Cardiac muscle cell (in vitro differentiated cells and primary cell): ENCODE measurements around the gene ANKRD12. TPM values are rescaled to one million over a fixed set of nuclear protein-coding genes. Genes with fewer than 3 reads are reported as not detected.

Experiments
- DNase-seq, 2 donors: peaks; one replicate each; pipeline versions ENCODE4 v3.0.0 to v3.0.0-alpha.2; 2010 to 2017; ENCODE audit warnings: low read depth in 1 of 2, low spot score in 1 of 2
- H3K27ac ChIP-seq: fragments of 200-600 bp; sonication (generic); 2 replicates; pipeline ENCODE4 v1.5.1; 2016
- H3K27me3 ChIP-seq: fragments of 200-600 bp; sonication (generic); 2 replicates; pipeline ENCODE4 v1.6.0; 2016; ENCODE audit warnings: control low read depth
- H3K36me3 ChIP-seq: fragments of 200-600 bp; sonication (generic); 2 replicates; pipeline ENCODE4 v1.5.1; 2016; ENCODE audit warnings: control low read depth
- H3K4me1 ChIP-seq: fragments of 200-600 bp; sonication (generic); 2 replicates; pipeline ENCODE4 v1.8.1; 2017; ENCODE audit warnings: low read depth, mild to moderate bottlenecking, mixed run types
- H3K4me3 ChIP-seq: fragments of 200-600 bp; sonication (generic); 2 replicates; pipeline ENCODE4 v1.5.1; 2016; ENCODE audit warnings: mild to moderate bottlenecking
- H3K9me3 ChIP-seq: fragments of 200-600 bp; sonication (generic); 2 replicates; pipeline ENCODE4 v1.5.1; 2017; ENCODE audit warnings: low read depth, mild to moderate bottlenecking, control low read depth
- polyA plus RNA-seq: library from polyadenylated mRNA; unstranded; fragments of >200 nt; fragmentation: Nextera tagmentation; extraction: Ambion mirVana; gene quantifications from 2 replicates; pipeline ENCODE4 v1.2.1, GENCODE V29; 2016
- total RNA-seq: library from RNA; depleted of rRNA; stranded (reverse); fragments of >200 nt; gene quantifications from 2 replicates; pipeline ENCODE4 v1.2.3, GENCODE V29; 2016
- TF ChIP-seq, protein P1 (sequence below): IDR thresholded peaks from 2 replicates; pipeline ENCODE4 v1.5.1; 2012; ENCODE audit warnings: low read depth, mild to moderate bottlenecking, low read length

Gene ANKRD12
- total and polyA plus RNA-seq, 2 experiments from 2014 or later: 21.5 to 88.8 TPM

DNA sequence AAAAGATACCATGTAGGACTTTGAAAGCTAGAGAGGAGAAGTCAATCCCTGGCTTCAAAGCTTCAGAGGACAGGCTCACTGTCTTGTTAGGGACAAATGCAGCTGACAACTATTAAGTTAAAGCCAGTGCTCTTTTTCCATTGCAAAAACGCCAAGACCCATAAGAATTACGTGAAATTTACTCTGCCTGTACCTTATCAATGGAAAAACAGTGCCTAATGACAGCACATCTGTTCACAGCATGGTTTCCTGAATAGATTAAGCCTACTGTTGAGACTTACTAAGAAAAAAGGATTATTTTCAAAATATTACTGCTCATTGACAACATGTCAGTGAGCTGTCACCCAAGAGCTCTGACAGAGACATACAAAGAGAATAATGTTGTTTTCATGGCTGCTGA is 52.9 kb downstream of the ANKRD12 start:
- Histone ChIP-seq H3K9me3 (no peaks in the 10 kb centered on the region), H3K4me3 (no peak overlapping the region), H3K27ac (no peak overlapping the region), H3K36me3 (peaks cover 7% of the 10 kb centered on the region), H3K27me3 (no peaks in the 10 kb centered on the region), H3K4me1 (no peaks in the 10 kb centered on the region)
- TF ChIP-seq, protein P1, sequence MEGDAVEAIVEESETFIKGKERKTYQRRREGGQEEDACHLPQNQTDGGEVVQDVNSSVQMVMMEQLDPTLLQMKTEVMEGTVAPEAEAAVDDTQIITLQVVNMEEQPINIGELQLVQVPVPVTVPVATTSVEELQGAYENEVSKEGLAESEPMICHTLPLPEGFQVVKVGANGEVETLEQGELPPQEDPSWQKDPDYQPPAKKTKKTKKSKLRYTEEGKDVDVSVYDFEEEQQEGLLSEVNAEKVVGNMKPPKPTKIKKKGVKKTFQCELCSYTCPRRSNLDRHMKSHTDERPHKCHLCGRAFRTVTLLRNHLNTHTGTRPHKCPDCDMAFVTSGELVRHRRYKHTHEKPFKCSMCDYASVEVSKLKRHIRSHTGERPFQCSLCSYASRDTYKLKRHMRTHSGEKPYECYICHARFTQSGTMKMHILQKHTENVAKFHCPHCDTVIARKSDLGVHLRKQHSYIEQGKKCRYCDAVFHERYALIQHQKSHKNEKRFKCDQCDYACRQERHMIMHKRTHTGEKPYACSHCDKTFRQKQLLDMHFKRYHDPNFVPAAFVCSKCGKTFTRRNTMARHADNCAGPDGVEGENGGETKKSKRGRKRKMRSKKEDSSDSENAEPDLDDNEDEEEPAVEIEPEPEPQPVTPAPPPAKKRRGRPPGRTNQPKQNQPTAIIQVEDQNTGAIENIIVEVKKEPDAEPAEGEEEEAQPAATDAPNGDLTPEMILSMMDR: no peak
- no peak for DNase-seq

DNA sequence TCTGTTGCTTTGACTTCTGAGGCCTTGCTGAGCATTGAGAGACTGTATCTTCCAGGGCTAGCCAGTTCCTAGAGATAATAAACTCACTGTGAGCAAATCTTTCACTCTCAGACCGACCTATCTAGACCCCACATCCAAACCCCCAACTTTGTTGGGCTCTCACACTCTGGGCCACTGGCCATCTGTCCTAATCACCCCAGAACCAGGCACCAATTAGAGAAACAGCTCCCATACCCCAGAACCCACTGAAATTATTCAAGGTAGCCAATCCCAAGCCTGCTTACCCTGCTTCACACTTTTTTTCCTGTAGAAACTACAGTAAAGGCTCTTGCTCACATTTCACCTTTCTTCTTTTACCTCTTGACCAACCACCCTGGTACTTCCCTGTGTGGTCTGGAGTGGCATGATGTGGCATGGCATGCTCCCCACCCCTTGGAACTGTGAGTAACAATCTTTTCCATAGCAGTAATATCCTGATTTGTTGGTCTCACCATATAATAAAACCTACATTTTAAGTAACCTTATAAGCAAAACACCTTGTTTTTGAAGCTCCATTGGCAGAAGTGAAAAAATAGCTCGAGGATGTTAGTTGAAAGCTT is 55.2 kb downstream of the ANKRD12 start:
- no peak for DNase-seq
- no peak overlapping the region for H3K4me3 ChIP-seq
- H3K4me1 ChIP-seq: no peaks in the 10 kb centered on the region
- H3K36me3 ChIP-seq: peaks cover 9% of the 10 kb centered on the region
- H3K9me3 ChIP-seq: no peaks in the 10 kb centered on the region
- TF ChIP-seq, protein P1: no peak
- no peak overlapping the region for H3K27ac ChIP-seq
- H3K27me3 ChIP-seq: no peaks in the 10 kb centered on the region

DNA sequence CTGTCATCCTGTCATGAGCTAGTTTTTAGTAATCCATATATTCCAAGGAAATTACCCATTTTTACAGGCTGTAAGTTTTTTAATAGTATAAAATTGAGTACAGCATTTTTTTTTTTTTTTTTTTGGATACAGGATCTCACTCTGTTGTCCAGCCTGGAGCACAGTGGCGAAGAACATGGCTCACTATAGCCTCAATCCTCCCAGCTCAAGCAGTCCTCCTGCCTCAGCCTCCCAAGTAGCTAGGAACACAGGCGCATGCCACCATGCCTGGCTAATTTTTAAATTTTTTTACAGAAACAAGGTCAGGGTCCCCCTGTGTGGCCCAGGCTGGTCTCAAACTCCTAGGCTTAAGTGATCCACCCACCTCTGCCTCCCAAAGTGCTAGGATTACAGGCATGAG is 56.5 kb downstream of the ANKRD12 start:
- Histone ChIP-seq H3K4me3 (no peak overlapping the region), H3K4me1 (no peaks in the 10 kb centered on the region), H3K27ac (no peak overlapping the region), H3K36me3 (peaks cover 9% of the 10 kb centered on the region), H3K27me3 (no peaks in the 10 kb centered on the region), H3K9me3 (no peaks in the 10 kb centered on the region)
- TF ChIP-seq, protein P1: no peak
- DNase-seq: no peak

DNA sequence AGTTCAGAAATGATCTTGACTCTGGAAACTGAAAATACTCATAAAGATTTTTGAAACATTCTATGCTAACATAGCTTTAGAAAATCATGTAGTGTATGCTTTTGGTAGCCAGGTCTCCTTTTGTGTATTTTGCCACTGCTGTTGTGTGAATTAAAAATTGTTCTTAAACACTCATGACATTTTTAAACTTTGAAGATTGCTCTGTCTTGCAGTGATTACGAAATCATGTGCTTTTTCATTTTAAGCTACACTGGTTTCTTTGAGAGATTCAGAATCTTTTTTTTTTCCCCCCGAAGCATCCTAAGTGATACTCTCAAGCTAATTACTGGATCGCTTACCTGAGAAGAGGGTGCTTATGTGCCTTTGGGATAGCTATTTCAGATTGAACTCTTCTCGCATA is 60.0 kb downstream of the ANKRD12 start:
- Histone ChIP-seq H3K4me3 (no peak overlapping the region), H3K36me3 (peaks cover 4% of the 10 kb centered on the region), H3K27me3 (no peaks in the 10 kb centered on the region), H3K4me1 (no peaks in the 10 kb centered on the region), H3K9me3 (no peaks in the 10 kb centered on the region), H3K27ac (no peak overlapping the region)
- TF ChIP-seq, protein P1: no peak
- no peak for DNase-seq

DNA sequence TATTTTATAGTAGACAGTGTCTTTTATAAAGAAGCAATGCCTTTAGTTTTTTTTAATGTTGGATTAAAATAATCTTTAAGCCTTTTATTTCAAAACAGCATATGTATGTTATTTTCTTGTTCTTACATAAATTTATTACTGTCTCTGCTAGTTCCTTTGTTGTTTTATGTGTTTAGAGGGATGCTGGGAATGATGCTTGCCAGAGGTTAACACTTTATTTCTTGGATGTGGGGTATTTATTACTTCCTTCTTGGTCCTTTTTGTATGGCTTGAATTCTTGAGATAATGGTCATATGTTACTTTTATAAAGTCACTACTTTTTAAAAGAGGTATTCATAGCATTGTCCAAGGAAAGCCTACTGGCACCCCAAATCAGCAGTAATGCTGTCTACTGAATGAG is 63.1 kb downstream of the ANKRD12 start:
- H3K36me3 ChIP-seq: peaks cover 4% of the 10 kb centered on the region
- no peak for DNase-seq
- H3K4me1 ChIP-seq: no peaks in the 10 kb centered on the region
- H3K27ac ChIP-seq: no peak overlapping the region
- no peaks in the 10 kb centered on the region for H3K27me3 ChIP-seq
- TF ChIP-seq, protein P1: no peak
- no peak overlapping the region for H3K4me3 ChIP-seq
- no peaks in the 10 kb centered on the region for H3K9me3 ChIP-seq
